Liver (tissue), 9 donors: ENCODE measurements around the gene MEOX2. TPM values are rescaled to one million over a fixed set of nuclear protein-coding genes. Genes with fewer than 3 reads are reported as not detected.

Source experiments
- DNase-seq: peaks from one replicate; pipeline ENCODE4 v3.0.0-alpha.2; 2017; ENCODE audit warnings: low spot score
- H3K27ac ChIP-seq, 2 donors: one replicate each; pipeline ENCODE4 v1.7.0; 2013; ENCODE audit warnings: inconsistent platforms in 2 of 2, low read length in 2 of 2, control low read depth in 1 of 2, low read depth in 1 of 2, mild to moderate bottlenecking in 1 of 2
- H3K27me3 ChIP-seq, 4 donors: one replicate each; pipeline versions ENCODE4 v1.6.1 to v1.7.0; 2013; ENCODE audit warnings: low read length in 3 of 4, inconsistent platforms in 1 of 4, mild to moderate bottlenecking in 1 of 4, moderate library complexity in 1 of 4; ENCODE audit not compliant: control insufficient read depth in 4 of 4, insufficient read depth in 4 of 4
- H3K36me3 ChIP-seq, 4 donors: one replicate each; pipeline versions ENCODE4 v1.6.1 to v1.7.0; 2013; ENCODE audit warnings: low read length in 3 of 4, mild to moderate bottlenecking in 3 of 4, low read depth in 1 of 4, moderate library complexity in 1 of 4; ENCODE audit not compliant: control insufficient read depth in 4 of 4, insufficient read depth in 3 of 4
- H3K4me1 ChIP-seq, 4 donors: one replicate each; pipeline versions ENCODE4 v1.6.1 to v1.7.0; 2013; ENCODE audit warnings: low read length in 3 of 4, mild to moderate bottlenecking in 3 of 4, moderate library complexity in 1 of 4; ENCODE audit not compliant: control insufficient read depth in 4 of 4, insufficient read depth in 4 of 4
- H3K4me3 ChIP-seq, 3 donors: one replicate each; pipeline versions ENCODE4 v1.6.1 to v1.7.0; 2013; ENCODE audit warnings: low read length in 3 of 3, control low read depth in 1 of 3, low read depth in 1 of 3, mild to moderate bottlenecking in 1 of 3
- H3K9ac ChIP-seq, 2 donors: one replicate each; pipeline ENCODE4 v1.7.0; 2013; ENCODE audit warnings: low read length in 2 of 2, mild to moderate bottlenecking in 2 of 2, moderate library complexity in 2 of 2, control low read depth in 1 of 2, low read depth in 1 of 2
- H3K9me3 ChIP-seq, 4 donors: one replicate each; pipeline versions ENCODE4 v1.6.1 to v1.7.0; 2013; ENCODE audit warnings: low read length in 3 of 4; ENCODE audit not compliant: control insufficient read depth in 4 of 4
- EGR1 ChIP-seq, 2 donors: IDR thresholded peaks; 2 replicates each; pipeline ENCODE4 v1.6.1; 2016 to 2018; ENCODE audit warnings: antibody characterized with exemption in 2 of 2, low read depth in 2 of 2
- FOXA1 ChIP-seq: IDR thresholded peaks from 2 replicates; pipeline ENCODE4 v1.6.1; 2016; ENCODE audit warnings: antibody characterized with exemption
- FOXA2 ChIP-seq: IDR thresholded peaks from 2 replicates; pipeline ENCODE4 v1.6.1; 2016; ENCODE audit warnings: antibody characterized with exemption
- GABPA ChIP-seq, 2 donors: IDR thresholded peaks in 1 of 2; conservative IDR thresholded peaks in 1 of 2; 2 replicates each; pipeline ENCODE4 v1.6.1; 2016; ENCODE audit warnings: antibody characterized with exemption in 2 of 2, mild to moderate bottlenecking in 1 of 2, moderate library complexity in 1 of 2
- HNF4A ChIP-seq, 2 donors: conservative IDR thresholded peaks; 2 replicates each; pipeline ENCODE4 v1.6.1; 2016; ENCODE audit warnings: antibody characterized with exemption in 2 of 2, mild to moderate bottlenecking in 2 of 2
- HNF4G ChIP-seq: IDR thresholded peaks from 2 replicates; pipeline ENCODE4 v1.6.1; 2016; ENCODE audit warnings: antibody characterized with exemption
- JUND ChIP-seq, 2 donors: IDR thresholded peaks; 2 replicates each; pipeline ENCODE4 v1.6.1; 2016; ENCODE audit warnings: antibody characterized with exemption in 2 of 2
- NR2F2 ChIP-seq: IDR thresholded peaks from 2 replicates; pipeline ENCODE4 v1.6.1; 2016; ENCODE audit warnings: antibody characterized with exemption
- RAD21 ChIP-seq, 2 donors: IDR thresholded peaks; 2 replicates each; pipeline ENCODE4 v1.6.1; 2016; ENCODE audit warnings: antibody characterized with exemption in 2 of 2, mild to moderate bottlenecking in 2 of 2
- RXRA ChIP-seq, 2 donors: IDR thresholded peaks; 2 replicates each; pipeline ENCODE4 v1.6.1; 2017 to 2018; ENCODE audit warnings: antibody characterized with exemption in 2 of 2, mild to moderate bottlenecking in 1 of 2
- SP1 ChIP-seq: IDR thresholded peaks from 2 replicates; pipeline ENCODE4 v1.6.1; 2018; ENCODE audit warnings: antibody characterized with exemption, mild to moderate bottlenecking
- TAF1 ChIP-seq: conservative IDR thresholded peaks from 2 replicates; pipeline ENCODE4 v1.6.1; 2016; ENCODE audit warnings: antibody characterized with exemption, mild to moderate bottlenecking
- YY1 ChIP-seq: IDR thresholded peaks from 2 replicates; pipeline ENCODE4 v1.6.1; 2016; ENCODE audit warnings: antibody characterized with exemption, mild to moderate bottlenecking
- polyA plus RNA-seq, 2 donors: library from polyadenylated mRNA; stranded (reverse) in 1 of 2; unstranded in 1 of 2; fragments of 200-250 nt in 1 of 2; fragments of >200 nt in 1 of 2; fragmentation: Nextera tagmentation in 1 of 2; extraction: Ambion mirVana in 1 of 2; gene quantifications; one replicate each; pipeline versions ENCODE4 v1.2.1 to v1.2.3, GENCODE V29; 2013 to 2015
- total RNA-seq, 2 donors: library from RNA; depleted of rRNA; stranded (reverse); fragments of >200 nt; gene quantifications; one replicate each; pipeline ENCODE4 v1.2.3, GENCODE V29; 2014
- TF ChIP-seq, protein P1 (sequence below): IDR thresholded peaks from 2 replicates; pipeline ENCODE4 v1.6.1; 2016; ENCODE audit warnings: antibody characterized with exemption
- TF ChIP-seq, protein P2 (sequence below): fragments of 150-350 bp; IDR thresholded peaks from 2 replicates; pipeline ENCODE4 v1.5.1; 2017; ENCODE audit warnings: improper control_type of control experiment, low read depth, low read length; ENCODE audit not compliant: missing input control
- TF ChIP-seq, protein P3 (sequence below): IDR thresholded peaks from 2 replicates; pipeline ENCODE4 v1.6.1; 2016; ENCODE audit warnings: antibody characterized with exemption
- TF ChIP-seq, protein P4 (sequence below): IDR thresholded peaks from 2 replicates; pipeline ENCODE4 v1.6.1; 2016; ENCODE audit warnings: antibody characterized with exemption, mild to moderate bottlenecking
- TF ChIP-seq, protein P5 (sequence below): IDR thresholded peaks from 2 replicates; pipeline ENCODE4 v1.6.1; 2016; ENCODE audit warnings: antibody characterized with exemption
- donor health status: healthy.
- donor health status: healthy.
- donor health status: healthy.
- donor health status: healthy.
- donor health status: healthy.

The MEOX2 gene
- total and polyA plus RNA-seq, 4 donors = 0.32 to 0.70 (median 0.47) TPM

DNA sequence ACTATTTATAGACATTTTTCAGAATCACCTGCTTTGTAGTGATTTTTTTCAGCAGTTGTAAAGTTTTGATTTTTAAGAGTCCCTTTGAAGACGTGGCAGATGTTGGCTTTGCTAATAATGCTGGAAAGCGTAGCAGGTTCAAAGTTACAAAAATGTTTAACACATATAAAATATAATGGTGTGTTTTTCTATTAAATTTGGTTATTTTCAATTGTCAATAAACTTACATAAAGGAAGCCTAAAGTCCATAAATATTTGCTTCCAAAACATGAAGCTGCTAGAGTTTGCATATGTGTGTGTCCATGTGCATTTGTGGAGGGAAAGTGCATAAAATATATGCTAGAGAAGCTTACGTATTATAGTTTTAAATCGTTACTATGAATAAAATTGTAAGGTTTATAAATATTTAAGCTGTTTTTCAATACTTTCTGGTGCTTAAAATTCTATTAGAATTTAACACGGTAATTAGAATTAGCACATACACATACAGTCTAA lies 3.7 kb downstream of the MEOX2 start (continued):
- TF ChIP-seq JUND (IDR thresholded peaks at IDR 0.05) (no peak), YY1 (no peak), TAF1 (no peak), GABPA (IDR thresholded peaks at IDR 0.05 in 1 of 2, conservative IDR thresholded peaks at IDR 0.05 in 1 of 2) (no peak), SP1 (no peak)
- TF ChIP-seq, protein P1, sequence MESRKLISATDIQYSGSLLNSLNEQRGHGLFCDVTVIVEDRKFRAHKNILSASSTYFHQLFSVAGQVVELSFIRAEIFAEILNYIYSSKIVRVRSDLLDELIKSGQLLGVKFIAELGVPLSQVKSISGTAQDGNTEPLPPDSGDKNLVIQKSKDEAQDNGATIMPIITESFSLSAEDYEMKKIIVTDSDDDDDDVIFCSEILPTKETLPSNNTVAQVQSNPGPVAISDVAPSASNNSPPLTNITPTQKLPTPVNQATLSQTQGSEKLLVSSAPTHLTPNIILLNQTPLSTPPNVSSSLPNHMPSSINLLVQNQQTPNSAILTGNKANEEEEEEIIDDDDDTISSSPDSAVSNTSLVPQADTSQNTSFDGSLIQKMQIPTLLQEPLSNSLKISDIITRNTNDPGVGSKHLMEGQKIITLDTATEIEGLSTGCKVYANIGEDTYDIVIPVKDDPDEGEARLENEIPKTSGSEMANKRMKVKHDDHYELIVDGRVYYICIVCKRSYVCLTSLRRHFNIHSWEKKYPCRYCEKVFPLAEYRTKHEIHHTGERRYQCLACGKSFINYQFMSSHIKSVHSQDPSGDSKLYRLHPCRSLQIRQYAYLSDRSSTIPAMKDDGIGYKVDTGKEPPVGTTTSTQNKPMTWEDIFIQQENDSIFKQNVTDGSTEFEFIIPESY = no peak

DNA sequence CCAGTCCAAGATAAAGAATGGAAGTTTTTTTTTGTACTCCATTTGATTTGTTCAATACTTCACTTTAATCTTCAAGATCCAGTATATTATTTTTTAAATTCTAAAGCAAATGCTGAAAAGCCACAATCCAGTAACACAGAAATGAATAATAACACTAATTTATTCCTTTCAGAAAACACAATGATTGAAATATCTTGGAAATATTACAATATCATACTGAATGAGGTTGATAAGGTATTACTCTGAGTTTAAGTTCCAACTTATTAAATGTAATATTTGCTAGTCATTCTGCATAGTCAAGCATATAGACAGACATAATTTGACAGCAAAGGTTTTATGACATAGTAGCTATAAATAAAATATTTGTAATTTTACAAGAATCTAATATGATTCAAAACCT lies 4.4 kb downstream of the MEOX2 start:
- TF ChIP-seq FOXA1 = no peak
- no peak for TF ChIP-seq SP1
- TF ChIP-seq, protein P2, sequence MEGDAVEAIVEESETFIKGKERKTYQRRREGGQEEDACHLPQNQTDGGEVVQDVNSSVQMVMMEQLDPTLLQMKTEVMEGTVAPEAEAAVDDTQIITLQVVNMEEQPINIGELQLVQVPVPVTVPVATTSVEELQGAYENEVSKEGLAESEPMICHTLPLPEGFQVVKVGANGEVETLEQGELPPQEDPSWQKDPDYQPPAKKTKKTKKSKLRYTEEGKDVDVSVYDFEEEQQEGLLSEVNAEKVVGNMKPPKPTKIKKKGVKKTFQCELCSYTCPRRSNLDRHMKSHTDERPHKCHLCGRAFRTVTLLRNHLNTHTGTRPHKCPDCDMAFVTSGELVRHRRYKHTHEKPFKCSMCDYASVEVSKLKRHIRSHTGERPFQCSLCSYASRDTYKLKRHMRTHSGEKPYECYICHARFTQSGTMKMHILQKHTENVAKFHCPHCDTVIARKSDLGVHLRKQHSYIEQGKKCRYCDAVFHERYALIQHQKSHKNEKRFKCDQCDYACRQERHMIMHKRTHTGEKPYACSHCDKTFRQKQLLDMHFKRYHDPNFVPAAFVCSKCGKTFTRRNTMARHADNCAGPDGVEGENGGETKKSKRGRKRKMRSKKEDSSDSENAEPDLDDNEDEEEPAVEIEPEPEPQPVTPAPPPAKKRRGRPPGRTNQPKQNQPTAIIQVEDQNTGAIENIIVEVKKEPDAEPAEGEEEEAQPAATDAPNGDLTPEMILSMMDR = no peak
- TF ChIP-seq HNF4G = no peak
- TF ChIP-seq HNF4A (conservative IDR thresholded peaks at IDR 0.05) = no peak
- TF ChIP-seq, protein P3, sequence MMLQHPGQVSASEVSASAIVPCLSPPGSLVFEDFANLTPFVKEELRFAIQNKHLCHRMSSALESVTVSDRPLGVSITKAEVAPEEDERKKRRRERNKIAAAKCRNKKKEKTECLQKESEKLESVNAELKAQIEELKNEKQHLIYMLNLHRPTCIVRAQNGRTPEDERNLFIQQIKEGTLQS = no peak
- TF ChIP-seq JUND (IDR thresholded peaks at IDR 0.05) = no peak
- TF ChIP-seq FOXA2 = no peak
- TF ChIP-seq YY1 = no peak
- no peak for TF ChIP-seq RXRA (IDR thresholded peaks at IDR 0.05)
- TF ChIP-seq, protein P4, sequence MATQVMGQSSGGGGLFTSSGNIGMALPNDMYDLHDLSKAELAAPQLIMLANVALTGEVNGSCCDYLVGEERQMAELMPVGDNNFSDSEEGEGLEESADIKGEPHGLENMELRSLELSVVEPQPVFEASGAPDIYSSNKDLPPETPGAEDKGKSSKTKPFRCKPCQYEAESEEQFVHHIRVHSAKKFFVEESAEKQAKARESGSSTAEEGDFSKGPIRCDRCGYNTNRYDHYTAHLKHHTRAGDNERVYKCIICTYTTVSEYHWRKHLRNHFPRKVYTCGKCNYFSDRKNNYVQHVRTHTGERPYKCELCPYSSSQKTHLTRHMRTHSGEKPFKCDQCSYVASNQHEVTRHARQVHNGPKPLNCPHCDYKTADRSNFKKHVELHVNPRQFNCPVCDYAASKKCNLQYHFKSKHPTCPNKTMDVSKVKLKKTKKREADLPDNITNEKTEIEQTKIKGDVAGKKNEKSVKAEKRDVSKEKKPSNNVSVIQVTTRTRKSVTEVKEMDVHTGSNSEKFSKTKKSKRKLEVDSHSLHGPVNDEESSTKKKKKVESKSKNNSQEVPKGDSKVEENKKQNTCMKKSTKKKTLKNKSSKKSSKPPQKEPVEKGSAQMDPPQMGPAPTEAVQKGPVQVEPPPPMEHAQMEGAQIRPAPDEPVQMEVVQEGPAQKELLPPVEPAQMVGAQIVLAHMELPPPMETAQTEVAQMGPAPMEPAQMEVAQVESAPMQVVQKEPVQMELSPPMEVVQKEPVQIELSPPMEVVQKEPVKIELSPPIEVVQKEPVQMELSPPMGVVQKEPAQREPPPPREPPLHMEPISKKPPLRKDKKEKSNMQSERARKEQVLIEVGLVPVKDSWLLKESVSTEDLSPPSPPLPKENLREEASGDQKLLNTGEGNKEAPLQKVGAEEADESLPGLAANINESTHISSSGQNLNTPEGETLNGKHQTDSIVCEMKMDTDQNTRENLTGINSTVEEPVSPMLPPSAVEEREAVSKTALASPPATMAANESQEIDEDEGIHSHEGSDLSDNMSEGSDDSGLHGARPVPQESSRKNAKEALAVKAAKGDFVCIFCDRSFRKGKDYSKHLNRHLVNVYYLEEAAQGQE = no peak
- no peak for TF ChIP-seq NR2F2
- TF ChIP-seq, protein P1 = no peak
- TF ChIP-seq, protein P5, sequence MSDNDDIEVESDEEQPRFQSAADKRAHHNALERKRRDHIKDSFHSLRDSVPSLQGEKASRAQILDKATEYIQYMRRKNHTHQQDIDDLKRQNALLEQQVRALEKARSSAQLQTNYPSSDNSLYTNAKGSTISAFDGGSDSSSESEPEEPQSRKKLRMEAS = no peak
- no peak for TF ChIP-seq GABPA (IDR thresholded peaks at IDR 0.05 in 1 of 2, conservative IDR thresholded peaks at IDR 0.05 in 1 of 2)
- no peak for TF ChIP-seq TAF1
- TF ChIP-seq RAD21 (IDR thresholded peaks at IDR 0.05) = no peak
- no peak for TF ChIP-seq EGR1 (IDR thresholded peaks at IDR 0.05; ENCODE audit: low read depth in 2 of 2)
- DNase-seq = no peak
- Histone ChIP-seq H3K27ac (no peak overlapping the region), H3K27me3 (no peaks in the 10 kb centered on the region), H3K9ac (no peak overlapping the region), H3K36me3 (no peaks in the 10 kb centered on the region), H3K4me1 (peaks cover 1 to 23% (median 16%) of the 10 kb centered on the region in 4 donors), H3K4me3 (no peak overlapping the region), H3K9me3 (no peaks in the 10 kb centered on the region)
